ENCODE measurements around the gene ADAM29. TPM values are rescaled to one million over a fixed set of nuclear protein-coding genes. Genes with fewer than 3 reads are reported as not detected.
"Not testable (repeated sequence)": the region's sequence is repeated elsewhere in the genome, so short reads cannot be mapped to it uniquely, and the experiment has no call there.

Gene ADAM29
- polyA plus RNA-seq, 6 donors from 2014 or later, result 0.16 to 0.29 TPM; not detected in 4

DNA sequence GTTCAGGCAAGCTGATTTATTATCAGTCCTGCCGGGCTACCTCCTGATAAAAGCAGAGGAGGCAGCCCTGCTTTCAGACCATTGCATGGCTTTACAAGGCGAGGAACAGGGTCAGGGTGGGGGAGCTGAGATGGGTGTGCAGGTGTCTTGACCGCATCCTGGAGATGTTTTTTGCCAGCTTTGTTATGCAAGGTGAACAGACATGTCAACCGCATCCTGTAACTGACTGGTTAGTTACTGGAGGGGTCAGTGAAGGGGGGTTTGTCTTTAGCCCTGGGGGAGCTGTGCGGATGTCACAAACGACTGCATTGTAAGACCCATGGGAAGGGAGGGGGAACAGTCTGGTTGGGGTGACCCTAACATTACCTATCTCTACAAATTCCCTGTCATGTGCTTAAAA, 10.0 kb downstream of the ADAM29 start:
- H3K27ac Mint-ChIP-seq, result peak overlapping the region in 1 of 6 donors; percentile 9
- no peak for DNase-seq
- H3K9me3 Mint-ChIP-seq, result peaks cover 0 to 4% (median 0%) of the 10 kb centered on the region in 7 donors
- no peaks in the 10 kb centered on the region for H3K27me3 Mint-ChIP-seq
- no peaks in the 10 kb centered on the region for H3K4me1 Mint-ChIP-seq
- no peaks in the 10 kb centered on the region for H3K36me3 Mint-ChIP-seq
- H3K4me3 Mint-ChIP-seq, result peak overlapping the region in 1 of 8 donors; percentile 55
- peak in 1 of 2 donors; percentile 68 for ATAC-seq (ENCODE audit: low read depth in 2 of 2)

DNA sequence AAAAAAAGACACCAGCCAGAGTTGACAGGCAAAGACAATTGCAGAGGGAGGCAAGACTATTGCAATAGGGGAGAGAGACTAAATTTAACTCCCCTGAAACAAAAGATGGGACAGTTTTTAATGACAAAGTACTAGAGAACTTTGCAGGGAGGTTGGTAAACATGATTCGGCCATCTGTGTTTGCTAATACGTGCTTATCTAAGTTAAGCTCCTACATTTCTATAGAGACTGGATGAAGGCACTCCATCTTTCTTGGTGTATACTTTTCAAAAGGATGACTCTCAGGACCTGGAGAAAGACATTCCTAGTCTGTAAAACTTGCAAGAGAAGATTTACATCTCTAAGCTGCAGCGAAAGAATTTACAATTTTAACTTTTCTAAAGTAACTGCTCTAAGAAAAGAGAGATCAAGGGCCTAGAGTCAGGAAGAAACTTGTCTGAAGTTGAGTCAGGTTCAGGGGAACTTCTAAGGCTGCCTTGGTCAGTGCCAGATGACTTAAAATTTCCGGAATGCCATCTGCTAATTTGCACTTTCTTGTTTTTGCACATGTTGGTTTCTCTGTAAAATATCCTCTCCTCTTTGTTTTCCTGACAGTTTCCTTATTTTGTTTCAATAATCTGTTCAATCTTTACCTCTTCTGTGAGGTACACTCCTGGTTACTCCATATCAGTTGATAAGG, 10.6 kb downstream of the ADAM29 start:
- H3K27ac Mint-ChIP-seq, result peak overlapping the region in 1 of 6 donors; percentile 9
- no peaks in the 10 kb centered on the region for H3K36me3 Mint-ChIP-seq
- ATAC-seq (ENCODE audit: low read depth in 2 of 2), result peak in 1 of 2 donors; percentile 36
- no peak overlapping the region for H3K4me3 Mint-ChIP-seq
- no peaks in the 10 kb centered on the region for H3K27me3 Mint-ChIP-seq
- peaks cover 0 to 4% (median 3%) of the 10 kb centered on the region in 7 donors for H3K9me3 Mint-ChIP-seq
- H3K4me1 Mint-ChIP-seq, result no peaks in the 10 kb centered on the region
- no peak for DNase-seq

DNA sequence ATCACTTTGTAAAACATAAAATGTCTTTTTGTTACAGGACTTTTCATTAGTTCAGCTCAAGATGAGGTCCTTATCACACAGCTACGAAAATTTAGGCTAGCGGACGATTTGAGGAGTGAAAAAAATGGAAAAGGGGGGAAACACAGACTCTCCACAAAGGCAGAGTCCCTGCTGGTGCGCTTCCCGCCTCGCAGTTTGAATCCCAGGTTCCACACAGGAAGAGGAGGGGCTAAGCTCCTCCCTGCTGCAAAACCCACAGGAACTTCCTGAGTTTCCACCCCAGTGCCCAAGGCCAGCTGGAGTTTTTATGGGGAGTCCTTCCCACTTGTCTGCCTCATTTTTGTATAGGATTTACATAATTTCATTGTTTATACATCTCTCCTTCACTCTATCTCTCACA, 11.2 kb downstream of the ADAM29 start:
- Mint-ChIP-seq H3K27ac (peak overlapping the region in 1 of 6 donors; percentile 9), H3K4me1 (no peaks in the 10 kb centered on the region), H3K9me3 (peaks cover 0 to 6% (median 3%) of the 10 kb centered on the region in 7 donors), H3K27me3 (no peaks in the 10 kb centered on the region), H3K36me3 (no peaks in the 10 kb centered on the region), H3K4me3 (peak overlapping the region in 1 of 8 donors; percentile 31)
- ATAC-seq (ENCODE audit: low read depth in 2 of 2) (no peak), DNase-seq (no peak)

DNA sequence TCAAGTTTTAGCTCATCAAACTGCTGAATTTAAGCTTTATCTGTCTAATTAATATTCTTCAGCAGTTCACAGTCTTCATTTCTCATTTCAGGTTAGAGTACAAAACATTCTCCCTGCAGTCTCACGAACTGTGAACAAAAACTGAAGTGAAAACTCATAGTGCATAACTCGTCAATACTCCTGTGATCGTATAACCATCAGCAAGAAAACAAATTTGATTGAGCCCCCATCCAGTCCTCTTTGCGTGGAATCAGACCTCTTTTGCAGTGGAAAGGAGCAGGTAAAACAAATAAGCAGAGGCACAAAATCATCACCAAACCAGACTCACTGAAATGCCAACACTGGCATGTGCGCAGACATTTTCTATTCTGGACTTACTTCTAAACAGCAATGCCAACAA, 12.7 kb downstream of the ADAM29 start:
- ATAC-seq (ENCODE audit: low read depth in 2 of 2) (no peak), DNase-seq (no peak)
- Mint-ChIP-seq H3K9me3 (peaks cover 0 to 6% (median 3%) of the 10 kb centered on the region in 7 donors), H3K4me1 (no peaks in the 10 kb centered on the region), H3K27ac (peak overlapping the region in 1 of 6 donors; percentile 63), H3K4me3 (no peak overlapping the region), H3K36me3 (no peaks in the 10 kb centered on the region), H3K27me3 (no peaks in the 10 kb centered on the region)

DNA sequence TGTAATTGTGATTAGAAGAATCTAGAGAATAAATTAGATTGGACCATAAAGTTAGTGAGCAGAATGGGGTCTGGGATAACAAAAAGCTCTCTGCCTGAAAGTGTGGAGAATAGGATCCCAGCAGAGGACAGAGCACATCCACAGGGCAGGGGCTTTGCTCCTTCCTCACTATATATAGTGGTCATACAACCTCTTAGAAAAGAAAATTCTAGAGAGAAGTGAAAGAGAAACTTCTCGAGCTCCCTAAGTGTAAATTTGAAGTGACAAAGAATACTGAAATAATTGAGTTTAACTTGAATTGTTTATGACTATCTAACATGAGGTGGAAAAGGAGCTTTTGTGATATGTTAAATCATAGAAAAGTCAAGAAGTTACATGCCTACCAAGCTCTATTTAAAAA, 14.9 kb downstream of the ADAM29 start:
- ATAC-seq (ENCODE audit: low read depth in 2 of 2), result no peak
- H3K4me1 Mint-ChIP-seq, result no peaks in the 10 kb centered on the region
- peaks cover 0 to 6% (median 3%) of the 10 kb centered on the region in 7 donors for H3K9me3 Mint-ChIP-seq
- no peak overlapping the region for H3K4me3 Mint-ChIP-seq
- no peaks in the 10 kb centered on the region for H3K27me3 Mint-ChIP-seq
- DNase-seq, result no peak
- no peaks in the 10 kb centered on the region for H3K36me3 Mint-ChIP-seq
- H3K27ac Mint-ChIP-seq, result no peak overlapping the region

DNA sequence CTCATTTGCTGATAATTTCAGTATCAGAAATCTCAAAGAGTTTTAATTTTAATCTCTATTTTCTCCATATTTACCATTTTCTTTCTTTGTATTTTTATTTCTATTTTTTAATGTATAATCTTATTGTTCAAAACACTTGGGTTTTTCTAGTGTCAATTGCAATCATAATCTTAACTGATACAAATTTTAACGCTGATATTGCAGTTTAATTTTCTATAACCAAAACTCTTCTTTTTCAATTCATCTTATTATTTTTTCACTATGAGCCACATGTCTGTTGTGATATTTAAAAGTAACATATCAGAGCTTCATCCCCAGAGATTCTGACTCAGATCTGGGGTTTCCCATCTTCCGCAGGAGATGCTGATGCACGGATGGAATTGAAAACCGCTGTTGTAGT, 16.2 kb downstream of the ADAM29 start:
- no peaks in the 10 kb centered on the region for H3K36me3 Mint-ChIP-seq
- DNase-seq, result no peak
- no peak overlapping the region for H3K4me3 Mint-ChIP-seq
- ATAC-seq (ENCODE audit: low read depth in 2 of 2), result no peak
- no peaks in the 10 kb centered on the region for H3K27me3 Mint-ChIP-seq
- peaks cover 0 to 7% (median 3%) of the 10 kb centered on the region in 7 donors for H3K9me3 Mint-ChIP-seq
- H3K4me1 Mint-ChIP-seq, result no peaks in the 10 kb centered on the region
- H3K27ac Mint-ChIP-seq, result no peak overlapping the region

DNA sequence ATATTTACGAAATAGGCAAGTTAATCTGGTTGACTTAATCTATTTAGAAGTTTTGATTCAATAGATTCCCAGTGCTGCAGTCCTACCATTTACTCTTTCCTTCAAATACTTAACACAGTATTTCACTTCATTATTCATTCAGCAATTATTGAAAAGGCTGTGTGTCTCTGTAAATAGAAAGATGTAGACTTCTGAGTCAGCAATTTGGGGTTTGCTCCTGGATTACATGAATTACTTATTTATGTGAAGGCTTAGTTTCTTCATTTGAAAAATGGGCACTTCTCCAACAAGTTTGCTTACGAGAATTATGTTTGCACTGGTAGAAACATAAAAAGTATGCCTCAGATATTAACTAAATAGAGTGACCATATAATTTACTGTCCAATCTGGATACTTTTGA, 17.4 kb downstream of the ADAM29 start:
- no peak for ATAC-seq (ENCODE audit: low read depth in 2 of 2)
- no peak for DNase-seq
- Mint-ChIP-seq H3K36me3 (no peaks in the 10 kb centered on the region), H3K4me3 (no peak overlapping the region), H3K4me1 (no peaks in the 10 kb centered on the region), H3K9me3 (peaks cover 0 to 7% (median 3%) of the 10 kb centered on the region in 7 donors), H3K27me3 (no peaks in the 10 kb centered on the region), H3K27ac (no peak overlapping the region)

DNA sequence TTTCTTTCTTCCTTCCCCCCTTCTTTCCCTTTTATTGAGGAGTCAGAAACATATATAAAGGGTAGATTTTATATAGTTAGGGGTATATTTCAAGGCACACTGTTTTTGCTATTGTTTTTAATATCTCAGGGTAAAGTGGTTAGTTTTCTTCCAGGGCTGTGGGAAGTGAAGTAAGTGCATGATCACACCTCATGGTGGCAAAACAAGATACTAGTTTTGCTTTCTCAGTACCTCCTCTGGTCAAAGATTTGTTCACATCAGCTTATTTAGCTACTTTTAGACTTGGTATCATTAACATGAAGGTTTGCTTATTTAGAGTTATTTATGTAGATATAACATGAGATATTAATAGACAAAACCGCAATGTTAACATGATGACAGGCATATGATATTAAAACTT, 21.8 kb downstream of the ADAM29 start:
- Mint-ChIP-seq H3K4me3 (no peak overlapping the region), H3K4me1 (no peaks in the 10 kb centered on the region), H3K36me3 (no peaks in the 10 kb centered on the region), H3K27me3 (no peaks in the 10 kb centered on the region), H3K9me3 (peaks cover 0 to 12% (median 5%) of the 10 kb centered on the region in 7 donors), H3K27ac (peak overlapping the region in 1 of 6 donors; percentile 23)
- DNase-seq, result no peak
- ATAC-seq (ENCODE audit: low read depth in 2 of 2), result no peak

DNA sequence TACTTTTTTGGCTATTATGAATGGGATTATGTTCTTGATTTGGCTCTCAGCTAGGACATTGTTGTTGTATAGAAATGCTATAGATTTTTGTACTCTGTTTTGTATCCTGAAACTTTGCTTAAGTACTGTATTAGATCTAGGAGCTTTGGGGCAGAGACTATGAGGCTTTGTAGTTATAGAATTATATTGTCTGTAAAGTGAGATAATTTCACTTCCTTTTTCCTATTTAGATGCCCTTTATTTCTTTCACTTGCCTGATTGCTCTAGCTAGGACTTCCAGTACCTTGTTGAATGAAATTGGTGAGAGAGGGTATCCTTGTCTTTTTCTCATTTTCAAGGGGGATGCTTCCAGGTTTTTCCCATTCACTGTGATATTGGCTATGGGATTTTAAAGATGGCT, 28.1 kb downstream of the ADAM29 start:
- ATAC-seq (ENCODE audit: low read depth in 2 of 2) (no peak), DNase-seq (no peak)
- no peak overlapping the region for H3K4me3 Mint-ChIP-seq
- no peaks in the 10 kb centered on the region for H3K4me1 Mint-ChIP-seq
- no peak overlapping the region for H3K27ac Mint-ChIP-seq
- H3K27me3 Mint-ChIP-seq, result no peaks in the 10 kb centered on the region
- peaks cover 0 to 19% (median 6%) of the 10 kb centered on the region in 7 donors for H3K9me3 Mint-ChIP-seq
- no peaks in the 10 kb centered on the region for H3K36me3 Mint-ChIP-seq

DNA sequence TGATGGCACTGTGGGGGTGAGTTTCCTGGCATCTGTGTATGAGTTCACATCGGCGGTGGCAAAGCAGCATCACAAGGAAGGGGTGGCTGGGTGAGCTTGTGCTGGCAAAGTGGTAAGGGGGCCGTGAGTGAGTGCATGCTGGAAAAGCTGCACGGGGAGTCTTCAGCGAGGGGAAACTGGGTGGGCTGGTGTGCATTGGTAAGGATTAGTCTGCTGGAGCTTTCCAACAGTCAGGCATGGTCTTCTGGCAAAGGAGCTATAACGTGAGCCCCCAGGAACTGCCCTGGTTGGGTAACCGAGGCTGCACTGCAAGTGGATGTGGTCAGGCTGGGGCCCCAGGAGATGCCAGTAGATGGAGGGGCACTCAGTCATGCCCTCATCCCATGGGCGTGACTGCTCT, 30.7 kb downstream of the ADAM29 start:
- no peak for DNase-seq
- H3K27me3 Mint-ChIP-seq, result no peaks in the 10 kb centered on the region
- no peaks in the 10 kb centered on the region for H3K4me1 Mint-ChIP-seq
- ATAC-seq (ENCODE audit: low read depth in 2 of 2), result no peak
- H3K36me3 Mint-ChIP-seq, result no peaks in the 10 kb centered on the region
- H3K9me3 Mint-ChIP-seq, result peaks cover 0 to 13% (median 3%) of the 10 kb centered on the region in 7 donors
- no peak overlapping the region for H3K4me3 Mint-ChIP-seq
- no peak overlapping the region for H3K27ac Mint-ChIP-seq

DNA sequence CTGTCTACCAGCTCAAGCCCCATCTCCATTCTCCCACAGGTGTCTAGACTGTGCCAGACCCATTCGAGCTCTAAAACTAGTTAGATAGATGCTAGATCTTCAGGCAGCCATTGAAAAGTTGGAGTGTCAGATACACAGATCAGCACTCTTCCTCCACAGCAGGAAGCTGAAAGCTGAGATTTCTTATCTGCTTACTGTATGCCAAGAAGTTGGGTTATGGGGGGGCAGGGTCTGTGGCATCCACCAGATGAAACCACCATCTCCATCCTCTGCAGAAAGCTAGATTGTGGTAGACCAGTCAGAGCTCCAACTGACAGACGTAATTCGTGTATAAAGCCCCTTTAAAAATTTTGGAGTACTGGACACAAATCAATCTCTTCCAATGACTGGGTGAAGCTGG, 54.8 kb downstream of the ADAM29 start:
- Mint-ChIP-seq H3K27me3 (no peaks in the 10 kb centered on the region), H3K4me1 (no peaks in the 10 kb centered on the region), H3K27ac (no peak overlapping the region), H3K9me3 (peaks cover 0 to 7% (median 1%) of the 10 kb centered on the region in 7 donors), H3K36me3 (no peaks in the 10 kb centered on the region), H3K4me3 (no peak overlapping the region)
- ATAC-seq (ENCODE audit: low read depth in 2 of 2) (no peak), DNase-seq (no peak)

DNA sequence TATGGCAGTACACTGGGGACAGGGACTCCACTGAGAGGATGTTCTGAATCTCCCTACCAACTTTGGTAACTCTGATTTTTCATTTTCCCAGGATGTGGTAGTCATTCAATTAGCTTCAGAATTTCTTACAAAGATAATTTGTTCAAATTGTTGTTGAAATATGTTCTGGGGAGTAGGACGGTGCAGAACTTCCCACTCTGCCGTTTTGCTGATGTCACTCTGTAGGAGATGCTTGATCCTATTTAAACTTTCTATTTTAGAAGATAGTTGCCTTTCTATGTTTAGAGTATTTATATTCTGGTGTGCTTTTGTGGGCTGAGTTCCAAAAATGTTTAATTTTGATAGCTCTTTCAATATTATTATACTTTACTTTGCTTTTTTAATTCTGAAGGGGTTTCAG, 55.2 kb downstream of the ADAM29 start:
- ATAC-seq (ENCODE audit: low read depth in 2 of 2), result no peak
- no peaks in the 10 kb centered on the region for H3K36me3 Mint-ChIP-seq
- no peaks in the 10 kb centered on the region for H3K4me1 Mint-ChIP-seq
- DNase-seq, result no peak
- peaks cover 0 to 7% (median 3%) of the 10 kb centered on the region in 7 donors for H3K9me3 Mint-ChIP-seq
- no peak overlapping the region for H3K27ac Mint-ChIP-seq
- no peak overlapping the region for H3K4me3 Mint-ChIP-seq
- no peaks in the 10 kb centered on the region for H3K27me3 Mint-ChIP-seq

DNA sequence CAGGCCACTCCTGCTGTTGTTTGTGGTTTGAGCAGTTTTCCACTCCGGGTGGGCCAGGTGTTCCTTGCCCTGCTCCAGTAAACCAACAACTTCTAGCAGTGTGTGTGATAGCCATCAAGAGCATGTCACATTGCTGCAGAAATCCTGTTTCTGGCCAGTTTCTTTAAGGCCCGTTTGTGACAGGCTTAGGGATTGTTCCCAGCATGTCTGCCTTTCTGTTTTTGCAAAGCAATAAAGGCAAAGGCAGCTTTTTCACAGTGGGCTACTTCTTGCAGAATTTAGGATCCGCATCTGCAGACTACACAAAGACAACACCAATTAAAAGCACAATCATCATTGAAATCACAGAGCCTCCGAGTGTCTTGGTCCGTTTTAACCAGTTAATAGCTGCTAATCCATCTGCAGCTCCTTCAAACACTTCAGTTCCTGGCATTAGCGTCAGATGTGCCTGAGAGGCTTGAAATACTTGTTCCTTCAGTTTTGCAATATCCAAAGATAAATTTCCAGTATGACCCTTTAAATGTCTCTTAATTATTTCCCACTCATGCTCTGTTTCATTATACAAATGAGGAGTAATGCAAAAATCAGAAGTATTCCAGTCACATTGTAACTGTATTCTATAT, 65.1 kb downstream of the ADAM29 start:
- no peaks in the 10 kb centered on the region for H3K4me1 Mint-ChIP-seq
- H3K27ac Mint-ChIP-seq, result peak overlapping the region in 1 of 6 donors; percentile 61
- H3K9me3 Mint-ChIP-seq, result peaks cover 9 to 37% (median 22%) of the 10 kb centered on the region in 7 donors
- no peaks in the 10 kb centered on the region for H3K27me3 Mint-ChIP-seq
- ATAC-seq (ENCODE audit: low read depth in 2 of 2) (no peak), DNase-seq (no peak)
- no peak overlapping the region for H3K4me3 Mint-ChIP-seq
- H3K36me3 Mint-ChIP-seq, result peaks cover 0 to 7% of the 10 kb centered on the region in 2 donors

DNA sequence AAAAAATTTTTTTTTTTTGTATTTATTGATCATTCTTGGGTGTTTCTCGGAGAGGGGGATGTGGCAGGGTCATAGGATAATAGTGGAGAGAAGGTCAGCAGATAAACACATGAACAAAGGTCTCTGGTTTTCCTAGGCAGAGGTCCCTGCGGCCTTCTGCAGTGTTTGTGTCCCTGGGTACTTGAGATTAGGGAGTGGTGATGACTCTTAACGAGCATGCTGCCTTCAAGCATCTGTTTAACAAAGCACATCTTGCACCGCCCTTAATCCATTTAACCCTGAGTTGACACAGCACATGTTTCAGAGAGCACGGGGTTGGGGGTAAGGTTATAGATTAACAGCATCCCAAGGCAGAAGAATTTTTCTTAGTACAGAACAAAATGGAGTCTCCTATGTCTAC, 65.7 kb downstream of the ADAM29 start:
- H3K36me3 Mint-ChIP-seq; H3K4me3 Mint-ChIP-seq; H3K27ac Mint-ChIP-seq; ATAC-seq (ENCODE audit: low read depth in 2 of 2); H3K4me1 Mint-ChIP-seq; DNase-seq; H3K27me3 Mint-ChIP-seq: not testable (repeated sequence)
- H3K9me3 Mint-ChIP-seq, result peaks cover 9 to 33% (median 22%) of the 10 kb centered on the region in 7 donors

All from naive B cell (primary cell).